ENCODE results near the gene EFCC1. TPM values are rescaled to one million over a fixed set of nuclear protein-coding genes. Genes with fewer than 3 reads are reported as not detected.

EFCC1 gene
- total RNA-seq, 1 experiment from 2014 or later: not detected

- ChIA-PET CTCF (no interaction called here), POLR2A (ENCODE audit: low non-redundant PET) (no interaction called here)
- no peaks in the 10 kb centered on the region for H3K4me1 ChIP-seq (ENCODE audit: insufficient read depth, low read length, poor library complexity, severe bottlenecking)
- intact Hi-C loops (cut with micrococcal nuclease; ENCODE audit: unreplicated experiment): no loop called here
- no peak overlapping the region for H3K27ac ChIP-seq (ENCODE audit: low read depth, low read length, poor library complexity, severe bottlenecking)
- BruUV-seq (replicated peaks): no TSS peak
- H3K36me3 ChIP-seq (ENCODE audit: insufficient read depth, low read length, poor library complexity, severe bottlenecking): no peaks in the 10 kb centered on the region
- H3K4me3 ChIP-seq (ENCODE audit: low read depth, low read length, poor library complexity, severe bottlenecking): no peak overlapping the region
- TF ChIP-seq EZH2 (IDR thresholded peaks at IDR 0.05; ENCODE audit: borderline replicate concordance, low read depth, low read length, poor library complexity, severe bottlenecking) (no peak), CTCF (conservative IDR thresholded peaks at IDR 0.05; ENCODE audit: low read depth, low read length) (no peak)
- no peaks in the 10 kb centered on the region for H3K27me3 ChIP-seq (replicated peaks; ENCODE audit: insufficient read depth, low read depth, low read length, poor library complexity)
- H3K9me3 ChIP-seq (ENCODE audit: low read depth, low read length, poor library complexity, severe bottlenecking): no peaks in the 10 kb centered on the region
- no peak for DNase-seq (ENCODE audit: low spot score)
Measured at GRCh38 chr3:129056451-129057173, 55.5 kb downstream of the EFCC1 start.

- BruUV-seq (replicated peaks): no TSS peak
- intact Hi-C loops (cut with micrococcal nuclease; ENCODE audit: unreplicated experiment): no loop called here
Measured at GRCh38 chr3:129057249-129057648, 56.1 kb downstream of the EFCC1 start.

DNA sequence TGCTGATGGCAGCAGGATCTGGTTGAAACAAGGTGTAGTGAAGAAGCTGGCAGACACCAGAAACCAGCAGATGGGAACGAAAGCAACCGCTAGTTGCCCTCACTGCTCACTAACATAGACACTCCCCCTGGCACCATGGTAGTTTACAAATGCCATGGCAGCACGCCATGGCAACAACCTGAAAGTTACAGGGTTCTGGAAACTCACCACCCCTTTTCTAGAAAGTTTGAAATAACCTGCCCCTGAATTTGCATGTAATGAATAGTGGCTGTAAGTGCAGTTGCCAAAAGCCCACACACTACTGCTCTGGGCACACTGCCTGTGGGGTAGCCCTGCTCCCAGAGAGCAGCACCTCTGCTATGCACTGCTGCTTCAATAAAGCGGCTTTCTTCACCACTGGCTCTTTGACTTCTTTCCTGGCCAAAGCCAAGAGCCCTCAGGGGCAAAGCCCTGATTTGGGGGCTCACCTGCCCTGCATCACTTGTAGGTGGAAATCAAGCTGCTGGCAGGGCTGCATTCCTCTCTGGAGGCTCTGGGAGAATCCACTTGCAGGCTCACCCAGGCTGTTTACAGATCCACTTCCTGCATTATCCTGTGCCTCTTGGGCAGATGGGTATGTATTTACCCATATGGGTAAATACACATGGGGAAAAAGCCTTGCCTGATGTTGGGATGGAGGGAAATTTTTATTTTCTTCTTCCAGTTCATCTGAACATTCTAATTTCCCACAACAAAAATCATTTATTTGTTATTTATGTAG, 57.5 kb downstream of the EFCC1 start:
- Histone ChIP-seq H3K9me3 (ENCODE audit: low read depth, low read length, poor library complexity, severe bottlenecking) (no peaks in the 10 kb centered on the region), H3K36me3 (ENCODE audit: insufficient read depth, low read length, poor library complexity, severe bottlenecking) (no peaks in the 10 kb centered on the region), H3K4me1 (ENCODE audit: insufficient read depth, low read length, poor library complexity, severe bottlenecking) (no peaks in the 10 kb centered on the region), H3K4me3 (ENCODE audit: low read depth, low read length, poor library complexity, severe bottlenecking) (no peak overlapping the region), H3K27me3 (replicated peaks; ENCODE audit: insufficient read depth, low read depth, low read length, poor library complexity) (no peaks in the 10 kb centered on the region), H3K27ac (ENCODE audit: low read depth, low read length, poor library complexity, severe bottlenecking) (no peak overlapping the region)
- POLR2A ChIA-PET (ENCODE audit: low non-redundant PET): no interaction called here
- no TSS peak for BruUV-seq (replicated peaks)
- intact Hi-C loops (cut with micrococcal nuclease; ENCODE audit: unreplicated experiment): no loop called here
- CTCF ChIA-PET: no interaction called here
- no peak for TF ChIP-seq CTCF (conservative IDR thresholded peaks at IDR 0.05; ENCODE audit: low read depth, low read length)
- no peak for TF ChIP-seq EZH2 (IDR thresholded peaks at IDR 0.05; ENCODE audit: borderline replicate concordance, low read depth, low read length, poor library complexity, severe bottlenecking)
- no peak for DNase-seq (ENCODE audit: low spot score)

More at GRCh38 chr3:129057249-129057648, 56.1 kb downstream of the EFCC1 start:
- POLR2A ChIA-PET (ENCODE audit: low non-redundant PET): interaction anchor here (0.6 kb wide), 1 partner anchor 36 kb away, joined by 4 read pairs; no protein-coding TSS in a partner anchor
- CTCF ChIA-PET: no interaction called here
- Histone ChIP-seq H3K36me3 (ENCODE audit: insufficient read depth, low read length, poor library complexity, severe bottlenecking) (no peaks in the 10 kb centered on the region), H3K27me3 (replicated peaks; ENCODE audit: insufficient read depth, low read depth, low read length, poor library complexity) (no peaks in the 10 kb centered on the region), H3K27ac (ENCODE audit: low read depth, low read length, poor library complexity, severe bottlenecking) (no peak overlapping the region), H3K4me3 (ENCODE audit: low read depth, low read length, poor library complexity, severe bottlenecking) (no peak overlapping the region), H3K4me1 (ENCODE audit: insufficient read depth, low read length, poor library complexity, severe bottlenecking) (no peaks in the 10 kb centered on the region), H3K9me3 (ENCODE audit: low read depth, low read length, poor library complexity, severe bottlenecking) (no peaks in the 10 kb centered on the region)
- TF ChIP-seq CTCF (conservative IDR thresholded peaks at IDR 0.05; ENCODE audit: low read depth, low read length) (no peak), EZH2 (IDR thresholded peaks at IDR 0.05; ENCODE audit: borderline replicate concordance, low read depth, low read length, poor library complexity, severe bottlenecking) (no peak)
- no peak for DNase-seq (ENCODE audit: low spot score)
